GM12801 (cell line): ENCODE data around the gene GALE.

Experiments used
- TF ChIP-seq, protein P1 (sequence below): IDR thresholded peaks from one replicate; pipeline ENCODE4 v1.5.1; 2011; ENCODE audit warnings: control low read depth; ENCODE audit not compliant: insufficient read length; ENCODE audit errors: extremely low read depth

GALE gene

GRCh38 chr1:23797478-23798448, 2.8 kb downstream of the GALE start:
- TF ChIP-seq, protein P1, sequence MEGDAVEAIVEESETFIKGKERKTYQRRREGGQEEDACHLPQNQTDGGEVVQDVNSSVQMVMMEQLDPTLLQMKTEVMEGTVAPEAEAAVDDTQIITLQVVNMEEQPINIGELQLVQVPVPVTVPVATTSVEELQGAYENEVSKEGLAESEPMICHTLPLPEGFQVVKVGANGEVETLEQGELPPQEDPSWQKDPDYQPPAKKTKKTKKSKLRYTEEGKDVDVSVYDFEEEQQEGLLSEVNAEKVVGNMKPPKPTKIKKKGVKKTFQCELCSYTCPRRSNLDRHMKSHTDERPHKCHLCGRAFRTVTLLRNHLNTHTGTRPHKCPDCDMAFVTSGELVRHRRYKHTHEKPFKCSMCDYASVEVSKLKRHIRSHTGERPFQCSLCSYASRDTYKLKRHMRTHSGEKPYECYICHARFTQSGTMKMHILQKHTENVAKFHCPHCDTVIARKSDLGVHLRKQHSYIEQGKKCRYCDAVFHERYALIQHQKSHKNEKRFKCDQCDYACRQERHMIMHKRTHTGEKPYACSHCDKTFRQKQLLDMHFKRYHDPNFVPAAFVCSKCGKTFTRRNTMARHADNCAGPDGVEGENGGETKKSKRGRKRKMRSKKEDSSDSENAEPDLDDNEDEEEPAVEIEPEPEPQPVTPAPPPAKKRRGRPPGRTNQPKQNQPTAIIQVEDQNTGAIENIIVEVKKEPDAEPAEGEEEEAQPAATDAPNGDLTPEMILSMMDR = no peak

- TF ChIP-seq, protein P1 = no peak
Measured at GRCh38 chr1:23796466-23797271, 3.9 kb downstream of the GALE start.

GRCh38 chr1:23795676-23796465, 4.7 kb downstream of the GALE start:
- TF ChIP-seq, protein P1 = no peak

GRCh38 chr1:23793861-23794731, 6.5 kb downstream of the GALE start:
- TF ChIP-seq, protein P1 = no peak

DNA sequence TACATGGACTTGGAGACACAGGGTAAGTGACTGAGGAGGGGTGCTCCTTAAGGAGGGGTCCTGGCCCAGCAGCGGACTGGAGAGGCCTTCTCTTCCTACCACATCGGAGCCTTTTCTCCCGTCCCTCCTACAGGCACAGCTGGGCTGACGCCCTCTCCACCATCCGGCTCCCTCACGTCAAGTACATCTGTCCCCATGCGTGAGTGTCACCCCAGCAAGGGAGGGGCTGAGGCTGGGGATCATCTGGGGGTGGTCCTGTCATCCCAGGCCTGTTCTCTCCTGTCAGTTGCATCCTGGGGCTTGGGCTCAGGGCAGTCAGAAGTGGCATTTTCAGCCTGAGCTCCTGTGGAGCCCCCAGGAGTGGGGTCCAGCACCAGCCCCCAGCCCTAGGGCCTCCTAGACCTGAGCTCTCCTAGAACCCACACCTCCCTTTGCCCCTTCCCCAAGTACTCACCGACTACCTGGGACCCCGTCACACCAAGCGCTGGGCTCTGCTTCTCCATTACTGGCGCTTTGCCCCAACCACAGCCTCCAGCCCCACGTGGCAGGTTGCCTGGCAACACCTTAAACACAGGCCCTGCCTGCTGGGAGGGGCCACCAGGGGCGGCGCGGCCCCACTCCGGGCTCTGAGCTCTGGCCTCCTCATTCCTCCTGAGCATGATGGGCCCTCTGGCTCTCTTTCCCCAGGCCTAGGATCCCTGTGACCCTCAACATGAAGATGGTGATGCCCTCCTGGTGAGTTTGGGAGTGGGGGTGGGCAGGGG, 7.4 kb downstream of the GALE start:
- TF ChIP-seq, protein P1 = no peak
